SK-N-MC (cell line): Measurements from ENCODE around the gene BTK.

ENCODE experiments used
- EZH2 ChIP-seq: fragments of 200-600 bp; sonication (generic); IDR thresholded peaks from one replicate; pipeline ENCODE4 v1.6.1; 2017; ENCODE audit warnings: antibody characterized with exemption
- FOXP2 ChIP-seq: optimal IDR thresholded peaks from 2 replicates; pipeline ENCODE3; 2011; ENCODE audit warnings: mild to moderate bottlenecking, moderate library complexity; ENCODE audit not compliant: insufficient read depth; ENCODE audit errors: extremely low read length, control extremely low read depth
- POLR2AphosphoS5 ChIP-seq: IDR thresholded peaks from 2 replicates; pipeline ENCODE4 v1.6.1; 2012; ENCODE audit warnings: mild to moderate bottlenecking, low read depth, low read length, borderline replicate concordance

DNA sequence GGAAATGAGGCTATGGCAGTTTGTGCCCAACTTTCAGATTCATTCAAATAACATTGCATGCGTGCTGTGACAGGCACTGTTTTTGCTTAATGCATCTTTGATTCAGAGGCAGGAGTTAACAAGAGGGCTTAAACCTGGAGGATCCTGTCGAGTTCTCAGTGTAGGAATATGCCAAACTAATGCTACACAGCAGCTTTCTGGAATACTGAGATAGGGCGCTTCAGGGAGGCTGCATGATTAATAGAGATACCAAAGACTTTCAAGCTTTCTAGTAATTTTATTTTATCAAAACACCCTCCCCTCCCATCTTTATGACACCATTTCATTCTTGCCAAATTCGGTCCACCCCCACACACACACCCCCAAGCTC is 36.8 kb downstream of the BTK start:
- TF ChIP-seq POLR2AphosphoS5 (no peak), EZH2 (no peak), FOXP2 (no peak)
